HG02938 (cell line): Measurements from ENCODE around the gene SCARF1.
"Not testable (repeated sequence)": the region's sequence is repeated elsewhere in the genome, so short reads cannot be mapped to it uniquely, and the experiment has no call there.

Experiments
- ATAC-seq: cut with Tn5 transposase; IDR thresholded peaks from one replicate; pipeline ENCODE4 v1.9.1; 2021; ENCODE audit warnings: mild to moderate bottlenecking, moderate library complexity; ENCODE audit not compliant: unreplicated experiment

The SCARF1 gene

DNA sequence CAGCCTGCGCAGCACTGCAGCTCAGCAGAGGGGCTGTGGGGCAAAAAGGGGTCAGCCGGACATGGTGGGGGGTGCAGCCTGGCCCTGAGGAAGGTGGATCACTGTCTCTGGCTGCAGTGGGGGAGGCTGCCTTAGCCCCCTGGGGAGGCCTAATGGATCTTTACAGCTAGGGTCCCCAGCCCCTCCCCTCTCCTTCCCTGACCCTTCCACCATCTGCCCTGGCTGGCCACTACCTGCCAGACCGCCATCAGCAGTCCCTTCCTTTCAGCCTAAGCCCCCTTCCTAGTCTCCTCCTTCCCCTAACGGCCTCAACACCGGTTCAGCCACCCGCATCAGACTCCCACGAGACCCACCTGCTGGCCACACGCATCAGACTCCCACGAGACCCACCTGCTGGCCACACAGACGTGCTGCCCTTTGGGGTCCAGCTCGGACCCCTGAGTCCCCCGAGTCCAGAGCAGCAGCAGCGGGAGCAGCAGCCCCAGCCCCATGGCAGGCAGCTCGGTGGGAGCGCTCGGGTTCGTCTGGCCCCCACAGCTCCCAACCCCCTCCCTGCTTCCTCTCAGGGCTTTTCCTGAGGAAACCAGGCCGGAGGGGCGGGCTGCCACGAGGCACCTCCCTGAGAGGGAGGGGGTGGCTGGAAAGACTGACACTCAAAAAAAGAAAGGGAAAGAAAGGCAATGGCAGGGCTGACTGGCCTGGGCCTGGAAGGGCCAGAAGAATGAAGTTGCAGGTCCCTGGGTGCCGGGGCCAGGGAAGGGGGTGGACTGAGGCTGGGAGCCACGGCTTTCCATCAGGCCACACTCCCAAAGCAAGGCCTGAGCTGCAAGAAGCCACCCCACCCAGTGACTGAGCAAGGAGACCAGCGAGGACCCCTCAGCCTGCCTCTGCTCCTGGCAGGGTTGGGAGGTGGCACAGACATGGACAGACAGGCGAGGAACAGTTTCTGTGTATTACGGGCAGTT, at the start of gene SCARF1:
Gene SCARF1 (minus strand): TSS at position 526 of the 965 bp plus-strand sequence. CDS start 35 bp downstream, at position 491.
- ATAC-seq: no peak

DNA sequence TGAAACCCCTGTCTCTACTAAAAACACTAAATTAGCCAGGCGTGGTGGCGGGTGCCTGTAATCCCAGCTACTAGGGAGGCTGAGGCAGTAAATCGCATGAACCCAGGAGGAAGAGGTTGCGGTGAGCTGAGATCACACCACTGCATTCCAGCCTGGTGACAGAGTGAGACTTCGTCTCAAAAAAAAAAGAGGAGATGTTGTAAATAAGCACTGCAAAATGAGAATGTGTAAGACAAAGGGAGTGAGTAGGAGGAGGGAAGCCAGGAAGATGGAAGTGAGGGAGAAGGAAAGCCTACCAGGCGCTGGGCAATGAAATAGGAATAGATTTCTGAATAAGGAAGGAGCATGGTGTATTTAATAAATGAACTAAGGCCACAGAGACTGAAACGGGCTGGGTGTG, 47.8 kb upstream of the SCARF1 start:
- ATAC-seq: no peak

- no peak for ATAC-seq
These were observed 45.2 kb upstream of the SCARF1 start for GRCh38 chr17:1690544-1691221.

DNA sequence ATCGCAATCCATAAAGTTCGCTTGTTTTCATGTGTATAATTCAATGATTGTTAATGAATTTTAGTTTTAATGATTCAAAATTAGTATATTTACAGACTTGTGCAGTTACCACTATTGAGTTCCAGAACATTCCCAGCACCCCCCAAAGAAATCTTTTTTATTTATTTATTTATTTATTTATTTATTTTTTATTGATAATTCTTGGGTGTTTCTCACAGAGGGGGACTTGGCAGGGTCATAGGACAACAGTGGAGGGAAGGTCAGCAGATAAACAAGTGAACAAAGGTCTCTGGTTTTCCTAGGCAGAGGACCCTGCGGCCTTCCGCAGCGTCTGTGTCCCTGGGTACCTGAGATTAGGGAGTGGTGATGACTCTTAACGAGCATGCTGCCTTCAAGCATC, 42.9 kb upstream of the SCARF1 start:
- ATAC-seq: not testable (repeated sequence)

- ATAC-seq: no peak
These were observed 40.6 kb upstream of the SCARF1 start for GRCh38 chr17:1686086-1686485.

GRCh38 chr17:1684378-1685189, 39.1 kb upstream of the SCARF1 start, which contains the start of gene PRPF8:
PRPF8 (minus strand) TSS chr17:1684867; CDS start chr17:1684571, 296 bp downstream.
- ATAC-seq: peak; percentile 97

DNA sequence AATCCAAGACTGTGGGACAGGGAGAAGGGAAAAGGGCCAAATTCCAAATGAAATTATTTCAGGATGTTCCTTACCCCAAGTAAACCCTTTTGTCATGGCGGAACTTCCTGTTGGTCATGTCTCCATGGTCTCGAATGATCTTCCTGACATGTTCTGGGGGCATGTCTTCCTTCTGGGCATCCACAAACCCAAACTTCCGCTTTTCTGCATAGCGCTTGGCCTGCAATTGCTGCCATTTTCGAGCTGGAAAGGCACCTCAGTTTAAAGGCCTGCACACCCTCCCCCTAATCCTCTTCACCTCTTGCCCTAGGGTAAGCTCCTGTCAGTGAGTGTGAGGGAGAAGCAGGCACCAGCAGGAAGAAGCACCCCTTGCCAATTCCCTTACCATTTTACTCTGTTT, 37.9 kb upstream of the SCARF1 start:
- ATAC-seq: no peak

DNA sequence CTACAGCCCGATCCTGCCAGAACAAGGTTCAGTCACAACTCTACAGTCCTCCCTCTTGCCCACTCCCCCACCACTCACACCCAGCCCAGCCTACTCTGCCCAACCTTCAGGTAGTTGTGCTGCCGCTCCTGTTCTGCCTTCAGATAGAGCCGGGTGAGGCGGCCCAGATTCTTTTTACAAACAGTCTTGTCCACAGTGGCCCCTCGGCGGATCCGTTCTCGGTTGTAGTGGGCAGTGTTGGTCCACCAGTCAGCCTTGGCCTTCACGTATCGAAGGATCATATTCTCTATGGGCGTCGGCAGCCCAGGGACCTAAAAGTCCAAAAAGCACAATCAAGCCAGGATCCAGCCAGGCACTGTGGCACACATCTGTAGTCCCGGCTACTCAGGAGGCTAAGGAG, 30.9 kb upstream of the SCARF1 start:
- no peak for ATAC-seq

DNA sequence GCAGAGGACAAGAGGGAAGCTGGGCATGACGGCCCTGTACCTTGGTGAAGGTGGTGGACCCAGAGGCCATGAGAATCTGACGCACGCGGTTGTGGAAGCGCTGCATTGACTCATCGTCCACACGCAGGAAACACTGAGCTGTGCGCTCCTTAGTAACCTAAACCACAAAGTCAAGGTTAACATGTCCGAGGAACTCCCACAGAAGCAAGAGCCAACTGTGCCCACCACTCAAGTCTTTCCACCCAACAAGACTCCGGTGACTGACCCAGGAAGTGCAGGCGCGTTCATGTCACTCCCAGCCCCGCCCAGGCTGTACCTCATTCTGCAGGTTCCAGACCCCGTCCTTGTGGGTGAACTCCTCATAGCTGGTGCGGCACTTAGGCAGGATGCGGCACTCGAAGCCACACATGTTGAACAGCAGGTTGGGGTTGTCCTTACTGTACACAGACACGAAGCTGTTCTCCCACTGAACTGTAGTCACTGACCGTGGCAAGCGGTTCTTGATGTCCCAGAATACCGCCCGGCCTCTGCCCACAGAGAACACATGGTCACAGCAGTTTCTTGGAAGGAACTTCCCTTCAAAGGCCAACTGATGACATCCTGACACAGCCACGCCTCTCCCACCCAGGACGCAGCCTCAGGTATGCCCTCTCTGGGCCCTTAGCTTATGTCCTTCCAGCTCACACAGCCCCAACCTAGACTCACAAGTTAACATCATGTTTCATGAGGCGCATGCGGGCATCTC, 27.7 kb upstream of the SCARF1 start:
- no peak for ATAC-seq

- ATAC-seq: not testable (repeated sequence)
These were observed 18.4 kb upstream of the SCARF1 start for GRCh38 chr17:1663934-1664333.

- ATAC-seq: no peak
These were observed 15.5 kb upstream of the SCARF1 start for GRCh38 chr17:1661045-1661444.

GRCh38 chr17:1658100-1658499, 12.6 kb upstream of the SCARF1 start:
- no peak for ATAC-seq

- no peak for ATAC-seq
These were observed 8.2 kb upstream of the SCARF1 start for GRCh38 chr17:1653735-1654134.

DNA sequence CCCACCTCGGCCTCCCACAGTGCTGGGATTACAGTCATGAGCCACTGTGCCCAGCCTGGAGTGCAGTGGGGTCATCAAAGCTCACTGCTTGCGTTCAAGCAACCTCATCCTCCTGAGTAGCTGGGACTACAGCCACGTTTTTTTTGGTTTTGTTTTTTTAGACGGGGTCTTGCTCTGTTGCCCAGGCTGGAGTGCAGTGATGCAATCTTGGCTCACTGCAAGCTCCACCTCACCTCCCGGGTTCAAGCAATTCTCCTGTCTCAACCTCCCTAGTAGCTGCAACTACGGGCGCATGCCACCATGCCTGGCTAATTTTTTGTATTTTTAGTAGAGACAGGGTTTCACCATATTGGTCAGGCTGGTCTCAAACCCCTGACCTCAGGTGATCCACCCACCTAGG, 7.3 kb upstream of the SCARF1 start:
- ATAC-seq: not testable (repeated sequence)

DNA sequence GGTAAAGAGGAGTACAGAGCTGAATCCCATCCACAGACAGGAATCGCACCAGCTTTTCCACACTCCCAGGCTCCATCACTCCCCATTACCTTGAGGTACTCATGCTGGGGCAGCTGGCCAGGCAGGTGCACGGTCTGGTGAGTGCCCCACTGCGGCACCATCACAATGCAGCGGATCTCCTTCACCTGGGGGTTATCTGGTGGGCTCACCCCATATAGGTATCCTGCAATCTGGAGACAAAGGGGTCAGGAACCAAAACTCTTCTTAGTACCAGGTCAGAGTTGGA, 6.0 kb upstream of the SCARF1 start:
- ATAC-seq: no peak

- no peak for ATAC-seq
These were observed 5.4 kb upstream of the SCARF1 start for GRCh38 chr17:1650731-1651558.

- no peak for ATAC-seq
These were observed 4.4 kb upstream of the SCARF1 start, which contains the start of gene RILP for GRCh38 chr17:1649844-1650501. RILP (minus strand) TSS chr17:1649866; CDS start chr17:1649804, 62 bp downstream.

DNA sequence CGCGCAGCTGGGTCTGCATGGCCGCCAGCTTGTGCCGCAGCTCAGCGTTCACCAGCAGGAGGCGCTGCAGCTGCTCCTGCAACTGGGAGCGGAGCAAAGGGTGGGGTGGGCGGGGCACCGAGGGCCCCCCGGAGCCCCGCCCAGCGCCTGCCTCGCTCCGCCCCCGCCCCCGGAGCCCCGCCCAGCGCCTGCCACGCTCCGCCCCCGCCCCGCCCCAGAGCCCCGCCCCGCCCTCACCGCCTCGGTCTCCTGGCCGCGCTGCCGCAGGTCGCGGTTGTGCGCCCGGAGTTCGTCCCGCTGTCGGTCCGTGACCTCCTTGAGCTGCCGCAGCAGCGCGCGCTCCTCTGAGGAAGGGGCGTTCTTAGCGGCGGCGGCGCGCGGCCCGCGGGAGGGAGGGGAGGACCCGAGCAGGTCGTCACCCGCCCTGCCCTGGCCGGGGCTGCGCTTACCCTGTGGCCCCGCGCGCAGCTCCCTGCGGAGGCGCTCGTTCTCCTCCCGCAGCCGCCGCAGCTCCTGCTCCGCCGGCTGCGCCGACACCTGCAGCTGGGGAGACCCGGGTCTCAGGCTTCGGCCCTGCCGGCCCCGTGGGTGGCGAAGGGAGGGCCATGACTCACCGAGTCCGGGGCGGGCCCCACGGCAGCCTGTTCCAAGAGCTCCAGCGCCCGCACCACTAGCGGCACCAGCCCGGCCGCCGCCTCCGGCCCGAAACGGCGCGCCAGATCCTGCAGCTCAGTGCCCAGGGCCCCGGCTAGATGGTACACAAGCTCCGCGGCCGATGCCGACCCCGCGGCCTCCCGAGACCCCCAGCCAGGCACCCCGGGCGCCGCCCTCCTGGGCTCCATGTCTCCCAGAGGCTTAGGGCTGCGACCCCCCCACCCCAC, 3.7 kb upstream of the SCARF1 start:
- peak; percentile 46 for ATAC-seq
